GM19239 (cell line): ENCODE measurements around the gene PTPRT.

Experiments
- DNase-seq: peaks from one replicate; pipeline ENCODE4 v3.0.0; 2011; ENCODE audit warnings: low spot score; ENCODE audit not compliant: insufficient read length
- FAIRE-seq: peaks from 2 replicates; lab custom pipeline; 2011; peaks lifted over from hg19 to GRCh38; lab: Jason Lieb, UNC

PTPRT gene

DNA sequence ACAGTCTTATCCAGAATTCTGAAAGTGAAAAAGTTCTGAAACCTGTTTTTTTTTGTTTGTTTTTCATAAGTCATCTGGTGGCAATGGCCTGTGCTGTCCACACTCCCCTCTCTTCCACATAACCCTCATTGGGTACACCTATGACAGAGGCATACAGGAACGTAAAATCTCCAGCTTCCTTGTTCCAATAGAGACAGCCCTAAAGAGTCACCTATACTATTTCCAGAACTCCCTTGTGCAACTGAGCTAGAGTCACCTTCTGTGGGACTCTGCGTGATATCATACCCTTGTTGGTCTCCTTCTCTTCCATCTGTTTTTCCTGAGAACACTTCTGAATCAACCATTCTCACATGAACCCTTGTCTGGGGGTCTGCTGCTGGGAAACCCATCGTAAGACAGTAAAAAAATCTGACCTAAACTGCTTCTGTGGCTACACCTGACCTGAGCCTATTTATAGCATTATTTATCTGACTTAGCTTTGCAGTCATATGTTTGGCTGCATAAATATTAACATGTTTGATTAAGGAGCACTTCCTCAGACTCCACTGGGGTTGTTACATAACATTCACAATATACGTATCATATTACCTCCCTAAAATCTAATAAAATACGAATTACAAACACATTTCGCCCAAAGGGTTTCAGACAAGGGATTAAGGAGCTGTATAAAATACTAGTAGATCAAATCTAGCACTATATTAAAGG, 151.9 kb downstream of the PTPRT start:
- DNase-seq = no peak
- FAIRE-seq = no peak

DNA sequence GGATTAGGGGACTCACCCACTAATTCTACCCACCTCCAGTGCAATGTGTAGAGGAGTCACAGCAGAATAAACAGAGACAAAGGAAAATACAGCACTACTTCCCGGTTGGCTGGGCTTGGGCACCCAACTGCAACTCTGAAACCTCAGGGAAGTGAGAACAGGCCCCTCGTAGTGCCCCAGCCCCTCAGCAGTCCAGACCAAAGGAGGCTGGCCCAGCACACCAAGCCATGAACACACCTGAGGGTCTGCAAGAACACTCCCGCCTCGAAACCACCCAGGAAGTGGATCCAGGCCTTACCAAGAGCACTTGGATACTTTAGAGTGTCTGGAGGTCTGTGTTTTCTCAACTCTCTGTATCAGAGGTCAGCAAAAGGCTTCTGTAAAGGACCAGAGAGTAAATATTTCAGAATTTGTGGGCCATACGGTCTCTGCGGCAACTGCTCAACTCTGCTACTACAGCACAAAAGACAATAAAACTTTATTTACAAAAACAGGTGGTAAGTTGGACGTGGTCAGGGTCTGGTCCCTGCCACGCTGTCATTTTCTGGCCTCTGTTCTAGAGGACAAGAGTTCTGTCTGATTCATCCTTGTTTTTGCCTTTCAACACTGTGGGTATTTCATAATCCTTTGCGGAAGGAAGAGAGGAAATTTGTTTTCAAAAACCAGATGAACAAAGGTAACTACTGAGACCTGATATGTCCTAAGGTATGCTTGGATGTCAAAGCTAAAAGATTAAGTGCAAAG, 154.6 kb downstream of the PTPRT start:
- DNase-seq (no peak), FAIRE-seq (no peak)

DNA sequence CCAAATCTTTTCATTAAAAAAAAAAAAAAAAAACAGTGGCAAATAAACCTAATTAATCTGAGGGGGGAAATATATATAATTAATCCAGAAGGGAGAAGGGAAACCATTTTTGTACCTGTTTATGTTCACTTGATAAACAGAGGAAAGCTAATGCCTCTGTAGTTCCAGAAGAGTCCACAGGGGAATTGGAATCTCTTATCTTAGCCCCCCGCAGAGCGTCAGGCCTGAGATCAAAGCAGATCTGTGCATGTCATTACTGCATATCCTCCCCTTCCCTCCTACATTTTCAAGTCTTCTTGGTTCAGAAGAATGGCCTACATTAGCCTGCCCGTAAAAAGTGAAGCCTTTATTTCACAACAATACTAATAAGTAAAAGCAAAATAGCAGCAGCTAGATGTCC, 157.2 kb downstream of the PTPRT start:
- DNase-seq = no peak
- FAIRE-seq = no peak

DNA sequence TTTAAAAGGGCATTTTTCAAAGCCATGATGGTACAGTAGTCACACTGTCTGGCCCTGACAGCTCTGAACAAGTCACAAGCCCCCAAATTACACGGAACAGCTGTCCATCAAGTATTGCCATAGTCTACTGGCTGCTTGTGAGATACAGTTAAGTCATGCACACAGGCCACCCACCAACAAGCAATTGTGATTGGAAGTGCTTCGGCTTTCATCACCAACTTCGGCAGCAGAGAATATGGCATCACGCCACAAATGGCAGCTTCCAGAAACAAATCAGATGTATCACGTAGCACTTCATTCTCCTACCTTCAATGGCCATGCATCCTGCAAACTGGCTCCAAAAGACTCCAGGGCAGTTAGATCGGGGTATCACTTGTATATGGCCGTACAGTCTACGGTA, 160.5 kb downstream of the PTPRT start:
- no peak for FAIRE-seq
- DNase-seq = no peak

DNA sequence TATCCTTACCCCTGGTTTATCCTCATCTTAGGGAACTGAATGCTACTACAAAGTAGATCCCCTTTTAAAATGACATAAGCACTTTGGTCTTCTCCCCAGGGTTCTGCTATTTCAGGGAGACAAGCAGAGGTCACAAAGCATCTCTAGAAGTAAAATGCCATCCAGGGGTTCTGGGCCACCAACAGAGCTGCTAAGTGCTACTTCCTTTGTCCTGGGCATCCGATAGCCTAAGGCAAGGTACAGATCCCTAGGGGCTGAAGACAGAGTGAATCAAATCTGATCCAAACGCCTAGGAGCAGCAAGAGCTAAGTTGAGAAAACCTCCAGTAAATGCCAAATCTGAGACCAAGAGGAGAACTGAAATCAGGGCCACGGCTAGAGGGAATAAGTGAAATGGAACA, 161.2 kb downstream of the PTPRT start:
- FAIRE-seq (no peak), DNase-seq (no peak)

DNA sequence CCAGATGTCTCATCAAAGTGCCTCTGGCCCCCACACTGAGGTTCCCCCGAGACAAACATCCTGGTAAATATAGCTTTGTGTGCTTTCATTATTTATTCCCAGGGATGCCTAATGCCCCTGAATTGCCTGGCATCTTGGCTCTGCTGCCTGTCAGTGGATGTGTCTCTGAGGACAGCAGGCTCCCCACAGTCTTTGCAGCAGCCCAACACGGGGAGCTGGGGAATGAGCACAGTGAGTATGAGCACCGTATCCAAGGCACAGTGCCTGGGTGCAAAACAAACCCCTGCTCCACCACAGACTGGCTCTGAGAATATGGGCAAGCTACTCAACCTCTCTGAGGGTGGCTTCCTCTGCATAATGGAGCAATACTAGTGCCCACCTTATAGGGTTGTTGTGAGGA, 165.9 kb downstream of the PTPRT start:
- DNase-seq = no peak
- no peak for FAIRE-seq

DNA sequence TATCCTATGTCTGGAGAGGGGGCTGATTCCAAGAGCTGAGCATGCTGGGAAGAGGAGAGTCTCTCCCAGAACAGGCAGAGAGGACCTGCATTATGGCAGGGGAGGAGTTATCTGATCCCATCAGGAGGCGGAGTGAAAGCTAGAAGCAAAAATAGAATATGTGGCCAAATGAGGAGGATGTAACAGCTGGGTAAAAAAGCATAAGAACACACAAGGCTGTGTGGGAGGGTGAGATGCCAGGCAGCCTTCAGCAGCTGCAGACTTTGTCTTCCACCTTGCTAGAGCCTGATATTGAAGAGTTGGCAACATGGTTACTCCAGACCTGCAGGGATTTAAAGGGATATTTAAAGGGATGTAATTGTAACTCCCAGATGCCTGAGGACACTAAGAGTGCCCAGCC, 167.1 kb downstream of the PTPRT start:
- FAIRE-seq (no peak), DNase-seq (no peak)

DNA sequence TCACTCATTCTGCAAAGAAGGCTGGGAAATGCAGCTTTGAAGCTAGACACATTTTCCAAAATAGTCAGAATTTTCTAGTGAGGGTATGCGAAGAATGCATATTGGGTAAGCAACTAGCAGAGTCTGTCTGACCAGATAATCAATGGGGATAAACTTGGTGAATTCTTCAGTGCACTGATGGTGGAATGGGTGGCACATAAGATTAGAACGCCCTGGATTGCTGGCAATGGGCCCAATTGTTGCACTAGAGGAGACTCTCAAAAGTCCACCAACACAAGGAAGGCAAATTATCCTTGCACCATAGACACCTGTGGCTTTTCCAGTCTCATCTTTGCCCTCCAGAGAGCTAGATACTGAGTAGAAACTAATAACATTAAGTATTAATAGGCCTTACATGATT, 167.6 kb downstream of the PTPRT start:
- FAIRE-seq = no peak
- DNase-seq = no peak

DNA sequence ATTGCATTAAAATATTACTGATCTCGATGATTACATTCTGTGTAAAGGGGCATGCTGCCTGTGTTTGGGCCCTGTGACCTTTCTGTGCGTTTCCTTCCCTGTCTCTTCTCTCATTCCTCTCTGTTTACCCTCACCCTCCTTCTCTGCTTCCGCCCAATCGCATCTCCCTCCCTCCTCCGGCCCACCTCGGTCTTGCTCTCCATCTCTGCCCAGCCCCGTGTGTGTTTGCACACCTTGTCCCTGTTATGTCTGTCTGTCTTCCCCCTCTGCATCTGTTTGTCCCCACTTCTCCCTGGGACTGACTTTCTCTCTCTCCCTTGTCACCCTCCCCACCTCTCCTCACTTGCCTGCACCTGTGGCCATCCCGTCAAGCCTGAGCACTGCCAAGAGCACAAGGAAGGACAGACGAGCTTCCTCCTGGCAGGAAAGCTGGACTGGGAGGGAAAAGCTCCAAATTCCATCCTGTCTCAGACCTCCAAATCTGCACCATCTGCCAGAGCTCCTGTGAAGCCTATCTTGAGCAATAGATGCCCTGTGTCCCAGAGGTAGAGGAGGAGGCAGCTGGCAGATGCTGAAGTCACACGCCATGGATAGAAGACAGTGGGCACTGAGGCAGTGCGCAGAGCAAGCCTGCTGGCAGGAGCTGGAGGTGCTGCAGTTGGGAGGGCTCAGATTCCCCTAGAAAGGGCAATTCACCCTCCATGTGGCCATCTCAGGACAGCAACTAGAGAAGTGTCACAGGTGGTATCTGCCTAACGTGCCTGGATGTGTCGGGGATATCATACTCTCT, 172.3 kb downstream of the PTPRT start:
- DNase-seq (no peak), FAIRE-seq (no peak)

DNA sequence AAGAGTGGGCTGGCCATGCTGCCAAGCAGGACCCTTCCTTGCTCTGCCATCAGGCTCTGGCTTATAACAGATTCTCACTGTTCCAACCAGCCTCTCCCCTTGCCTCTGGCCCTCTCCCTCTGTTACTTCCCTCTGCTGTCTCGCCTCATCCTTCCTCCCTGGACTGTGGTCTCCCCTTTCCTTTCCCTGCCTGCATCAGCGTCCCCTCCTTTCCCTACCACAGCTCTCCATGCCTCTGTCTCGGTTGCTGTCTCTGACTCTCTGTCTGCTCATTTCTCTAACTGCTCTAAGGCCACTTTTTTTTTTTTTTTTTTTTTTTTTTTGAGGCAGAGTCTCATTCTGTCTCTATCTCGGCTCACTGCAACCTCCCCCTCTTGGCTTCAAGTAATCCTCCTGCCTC, 173.4 kb downstream of the PTPRT start:
- no peak for DNase-seq
- FAIRE-seq = no peak

DNA sequence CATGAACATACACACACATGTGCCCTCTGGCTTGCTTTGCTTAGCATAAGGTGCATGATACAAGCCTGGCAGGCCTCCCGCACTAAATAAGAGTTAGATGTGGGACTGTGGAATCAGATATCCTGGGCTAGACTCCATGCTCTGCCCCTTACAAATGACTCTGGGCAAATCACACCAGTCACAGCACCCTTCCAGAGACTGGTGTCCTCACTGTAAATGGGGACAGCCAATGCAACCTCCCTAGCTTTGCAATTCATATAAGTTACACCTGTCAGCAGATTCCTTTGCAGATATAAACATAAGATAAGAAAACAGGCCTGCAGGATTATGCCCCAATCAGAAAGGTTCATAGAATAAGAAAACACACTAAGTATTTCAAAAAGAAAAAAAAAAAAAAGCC, 174.1 kb downstream of the PTPRT start:
- DNase-seq = no peak
- FAIRE-seq = no peak

DNA sequence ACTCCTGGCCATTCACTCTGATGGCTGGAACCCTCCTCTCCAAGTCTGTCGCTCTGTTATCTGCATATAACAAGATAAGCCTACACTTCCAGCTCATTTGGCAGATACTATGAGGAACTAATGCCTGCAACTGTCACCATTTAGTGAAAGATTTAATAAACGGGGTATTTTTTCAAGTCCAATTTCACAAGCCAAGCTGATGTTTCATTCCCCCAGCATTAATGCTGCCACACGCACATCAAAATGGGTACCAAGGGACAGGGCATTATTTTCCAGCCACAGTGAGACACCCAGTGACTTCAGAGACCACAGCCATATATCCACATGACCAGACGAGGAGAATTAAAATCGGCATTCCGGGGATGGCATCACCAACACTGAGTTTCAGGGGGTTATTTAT, 175.5 kb downstream of the PTPRT start:
- FAIRE-seq (no peak), DNase-seq (no peak)

DNA sequence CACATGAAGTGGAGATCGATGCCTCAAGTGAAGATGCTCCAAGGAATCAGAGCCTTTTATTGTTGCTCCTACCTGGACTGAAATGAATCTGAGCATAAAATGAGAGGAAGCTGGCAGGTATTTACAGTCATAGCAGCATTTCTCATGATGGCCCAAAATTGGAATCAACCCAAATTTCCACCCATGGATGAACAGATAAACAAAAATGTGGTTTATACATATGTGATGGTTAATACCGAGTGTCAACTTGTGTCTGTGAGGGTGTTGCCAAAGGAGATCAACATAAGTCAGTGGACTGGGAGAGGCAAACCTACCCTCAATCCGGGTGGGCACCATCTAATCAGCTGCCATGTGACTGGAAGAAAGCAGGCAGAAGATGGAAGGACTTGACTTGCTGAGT, 178.2 kb downstream of the PTPRT start:
- DNase-seq = no peak

DNA sequence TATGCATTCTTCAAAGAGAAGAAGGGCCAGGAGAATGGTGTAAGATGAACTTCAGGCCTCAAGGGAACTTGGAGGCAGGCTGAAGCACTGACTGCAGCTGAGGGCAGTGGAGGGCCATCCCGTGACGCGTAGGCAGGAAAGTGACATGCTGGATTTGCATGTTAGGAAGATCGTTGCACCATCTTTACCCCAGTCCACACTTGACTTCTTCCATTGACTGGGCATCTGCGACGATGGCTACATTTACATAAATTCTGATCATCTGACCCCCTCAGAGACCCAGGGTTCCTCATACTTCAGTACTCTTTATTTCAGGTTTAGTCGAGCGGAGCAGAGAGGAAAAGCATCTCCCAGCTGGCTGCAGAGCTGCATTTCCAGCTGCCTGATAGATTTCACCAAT, 180.2 kb downstream of the PTPRT start:
- DNase-seq = no peak
- FAIRE-seq = no peak

More for the DNA sequence above, 178.2 kb downstream of the PTPRT start:
- FAIRE-seq = no peak

DNA sequence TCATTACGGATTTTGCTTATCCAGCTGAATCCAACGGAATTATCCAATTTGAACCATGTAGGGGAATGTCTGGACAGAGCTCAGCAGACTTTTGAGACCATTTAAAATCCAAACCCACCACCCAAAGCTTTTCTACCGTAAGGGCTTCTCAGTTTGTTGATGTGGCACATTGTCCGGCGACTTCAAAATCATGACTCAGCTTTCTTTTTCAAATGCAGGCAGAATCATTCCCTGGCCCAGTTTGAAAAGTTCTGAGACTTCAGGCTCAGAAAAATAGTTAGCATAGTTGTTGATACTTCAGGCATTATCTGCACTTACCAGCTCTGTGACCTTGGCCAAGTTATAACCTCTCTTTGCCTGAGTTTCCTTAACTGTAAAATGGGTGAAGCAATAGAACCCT, 182.2 kb downstream of the PTPRT start:
- FAIRE-seq = no peak
- no peak for DNase-seq

DNA sequence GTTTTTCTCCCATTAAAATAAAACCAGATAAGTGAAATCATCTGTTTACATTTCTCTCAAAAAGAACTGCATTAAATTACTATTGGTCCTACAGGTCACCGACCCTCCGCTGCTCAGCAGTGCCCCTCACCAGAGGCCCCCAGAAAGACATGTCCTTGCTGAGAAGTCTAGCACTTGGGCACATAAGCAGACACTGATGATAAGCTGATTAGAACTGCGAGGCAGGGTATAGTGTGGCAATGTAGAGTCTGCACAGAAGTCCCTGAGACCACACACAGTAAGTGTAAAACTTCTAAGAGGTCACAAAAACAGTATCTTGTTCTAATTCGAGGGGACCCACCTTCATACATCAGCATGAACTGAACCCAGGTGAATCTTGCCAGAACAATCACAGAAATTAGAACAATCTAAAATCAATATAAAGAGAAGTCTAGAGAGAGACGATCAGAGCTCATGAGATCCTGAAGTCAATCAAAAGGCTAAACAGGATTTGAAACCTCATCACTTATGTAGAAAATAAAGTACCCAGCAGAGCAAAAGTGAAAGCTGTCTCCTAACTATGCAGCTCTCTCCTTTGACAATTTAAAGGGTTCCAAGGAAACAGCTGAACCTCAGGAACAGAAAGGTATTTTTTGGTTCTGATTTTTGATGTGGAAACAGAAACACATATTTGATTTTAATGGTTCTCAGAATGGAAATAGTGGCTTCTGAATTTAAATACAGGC, 182.9 kb downstream of the PTPRT start:
- FAIRE-seq = no peak
- no peak for DNase-seq

DNA sequence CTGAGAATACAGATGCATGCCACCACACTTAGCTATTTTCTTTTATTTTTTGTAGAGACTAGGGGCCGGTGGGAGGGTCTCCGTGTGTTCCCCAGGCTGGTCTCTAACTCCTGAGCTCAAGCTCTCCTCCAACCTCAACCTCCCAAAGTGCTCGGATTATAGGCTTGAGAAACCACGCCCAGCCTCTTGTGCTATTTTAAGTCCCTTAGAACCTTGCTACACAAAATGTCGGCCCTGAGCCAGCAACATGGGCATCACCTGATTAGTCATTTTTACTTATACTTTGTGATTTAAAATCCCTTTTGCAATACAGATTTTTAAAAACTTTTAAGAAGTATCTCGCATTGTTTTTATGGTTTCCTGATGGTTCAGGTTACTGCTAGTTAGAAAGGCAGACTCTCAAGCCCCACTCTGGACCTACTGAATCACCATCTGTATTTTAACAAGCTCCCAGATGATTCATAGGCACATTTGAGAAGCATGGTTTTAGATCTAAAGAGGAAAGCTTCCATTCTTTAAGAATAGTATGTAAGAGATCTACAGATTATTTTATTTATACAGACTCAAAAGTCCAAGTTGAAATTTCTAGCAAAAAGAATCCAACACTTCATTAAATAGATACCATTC, 186.3 kb downstream of the PTPRT start:
- FAIRE-seq (no peak), DNase-seq (no peak)

DNA sequence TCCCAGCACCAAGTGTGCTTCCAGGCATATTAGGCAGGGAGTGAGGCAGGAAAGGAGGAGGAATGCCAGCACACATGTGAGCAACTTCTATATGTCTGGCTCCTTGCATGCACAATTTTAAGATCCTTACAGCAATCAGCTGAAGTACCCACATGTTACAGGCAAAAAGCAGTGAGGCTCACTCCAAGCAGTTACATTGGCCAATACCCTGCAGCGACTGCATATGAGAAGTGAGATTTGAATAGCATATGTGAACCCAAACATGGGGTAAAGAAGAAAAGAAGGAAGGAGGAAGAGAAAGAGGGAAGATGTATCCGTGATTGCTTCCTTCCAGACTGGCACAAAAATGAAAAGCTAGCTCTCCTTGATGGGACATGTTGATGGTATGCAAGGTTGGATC, 193.6 kb downstream of the PTPRT start:
- DNase-seq = no peak
- FAIRE-seq = no peak

DNA sequence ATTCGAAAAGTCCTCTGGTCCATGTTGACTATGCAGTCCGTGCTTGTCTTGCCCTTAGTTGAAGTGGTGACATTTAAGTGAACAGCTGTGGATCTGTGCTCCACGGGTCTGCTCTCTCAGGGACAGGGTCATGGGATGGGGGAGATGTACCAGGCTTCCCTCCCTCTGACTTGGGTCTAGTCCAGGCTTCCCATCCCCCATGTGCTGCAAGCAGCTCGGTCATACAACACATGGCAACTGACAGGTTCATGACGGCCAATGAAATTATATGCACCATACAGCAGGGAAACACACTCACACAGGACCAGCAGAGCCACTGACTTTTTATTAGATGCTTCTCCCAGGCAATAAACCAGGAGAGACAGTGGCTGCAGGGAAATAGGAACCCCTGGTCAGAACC, 201.4 kb downstream of the PTPRT start:
- FAIRE-seq (no peak), DNase-seq (no peak)
